ENCODE data around the gene TTC9B. TPM values are rescaled to one million over a fixed set of nuclear protein-coding genes. Genes with fewer than 3 reads are reported as not detected.
A peak's percentile ranks its signal among the peaks of the same experiment; 100 is the strongest.
"Not testable (repeated sequence)": the region's sequence is repeated elsewhere in the genome, so short reads cannot be mapped to it uniquely, and the experiment has no call there.

Gene TTC9B
- total RNA-seq, 1 donor from 2014 or later = not detected

DNA sequence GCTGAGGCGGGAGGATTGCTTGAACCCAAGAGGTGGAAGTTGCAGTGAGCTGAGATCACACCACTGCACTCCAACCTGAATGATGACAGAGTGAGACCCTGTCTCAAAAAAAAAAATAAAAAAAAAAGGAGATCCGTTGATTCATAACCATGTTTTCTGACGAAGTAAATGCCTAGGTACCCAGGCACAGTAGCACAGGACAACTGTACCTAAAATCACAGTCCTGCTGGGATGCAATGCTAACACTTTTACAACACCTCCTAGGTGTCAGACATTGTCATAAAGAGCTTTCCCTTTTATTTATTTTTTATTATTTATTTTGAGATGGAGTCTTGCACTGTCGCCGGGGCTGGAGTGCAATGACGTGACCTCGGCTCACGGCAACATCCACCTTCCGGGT lies 2.5 kb upstream of the TTC9B start:
- H3K4me3 Mint-ChIP-seq = no peak overlapping the region
- intact Hi-C loops (cut with micrococcal nuclease) = no loop called here
- H3K27me3 Mint-ChIP-seq = peaks cover 54% of the 10 kb centered on the region
- H3K9me3 Mint-ChIP-seq = peaks cover 4% of the 10 kb centered on the region
- peaks cover 13% of the 10 kb centered on the region for H3K4me1 Mint-ChIP-seq
- H3K36me3 Mint-ChIP-seq (ENCODE audit: low read depth) = no peaks in the 10 kb centered on the region
- no peak for DNase-seq
- H3K27ac Mint-ChIP-seq = no peak overlapping the region

DNA sequence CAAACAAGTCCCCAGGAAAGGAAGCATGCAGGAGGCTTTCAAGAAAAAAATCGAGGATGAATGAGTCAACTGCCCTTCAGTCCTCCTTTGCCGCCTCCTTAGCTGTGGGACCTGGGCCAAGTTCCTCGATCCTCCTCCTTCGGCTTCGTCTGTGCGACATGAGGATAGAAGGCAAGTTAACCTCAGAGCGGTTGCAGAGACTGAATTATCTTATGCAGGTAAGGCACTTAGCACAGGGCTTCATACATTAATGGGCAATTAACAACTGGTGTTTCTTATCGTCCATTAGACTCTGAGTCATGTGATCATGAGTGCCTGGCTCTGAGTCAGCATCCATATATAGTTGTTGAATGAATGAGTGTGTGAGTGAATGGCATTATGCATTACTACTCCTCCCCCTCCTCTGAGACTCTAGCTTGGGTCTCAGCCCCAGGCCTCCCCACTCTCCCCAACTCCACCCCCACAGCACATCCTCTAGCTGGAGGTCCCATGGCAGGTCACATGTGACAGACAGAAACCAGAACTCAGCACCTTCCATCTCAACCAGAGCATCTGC lies 1.6 kb upstream of the TTC9B start:
- intact Hi-C loops (cut with micrococcal nuclease) = no loop called here
- Mint-ChIP-seq H3K27me3 (peaks cover 46% of the 10 kb centered on the region), H3K27ac (no peak overlapping the region), H3K4me1 (peaks cover 10% of the 10 kb centered on the region), H3K9me3 (peaks cover 4% of the 10 kb centered on the region), H3K36me3 (ENCODE audit: low read depth) (no peaks in the 10 kb centered on the region), H3K4me3 (no peak overlapping the region)
- no peak for DNase-seq

DNA sequence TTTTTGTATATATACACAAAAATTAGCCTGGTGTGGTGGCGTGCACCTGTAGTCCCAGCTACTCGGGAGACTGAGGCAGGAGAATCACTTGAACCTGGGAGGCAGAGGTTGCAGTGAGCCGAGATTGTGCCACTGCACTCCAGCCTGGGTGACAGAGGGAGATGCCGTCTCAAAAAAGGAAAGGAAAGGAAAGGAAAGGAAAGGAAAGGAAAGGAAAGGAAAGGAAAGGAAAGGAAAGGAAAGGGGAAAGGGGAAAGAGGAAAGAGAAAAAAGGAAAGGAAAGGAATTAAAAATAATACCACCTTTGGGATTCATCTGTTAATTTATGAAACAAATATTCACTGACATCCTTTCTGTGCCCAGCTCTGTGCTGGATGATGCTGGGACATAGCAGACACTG lies 845 bp upstream of the TTC9B start:
- DNase-seq; H3K4me3 Mint-ChIP-seq; H3K4me1 Mint-ChIP-seq; H3K9me3 Mint-ChIP-seq; intact Hi-C loops (cut with micrococcal nuclease); H3K27ac Mint-ChIP-seq; H3K36me3 Mint-ChIP-seq (ENCODE audit: low read depth): not testable (repeated sequence)
- peaks cover 38% of the 10 kb centered on the region for H3K27me3 Mint-ChIP-seq

DNA sequence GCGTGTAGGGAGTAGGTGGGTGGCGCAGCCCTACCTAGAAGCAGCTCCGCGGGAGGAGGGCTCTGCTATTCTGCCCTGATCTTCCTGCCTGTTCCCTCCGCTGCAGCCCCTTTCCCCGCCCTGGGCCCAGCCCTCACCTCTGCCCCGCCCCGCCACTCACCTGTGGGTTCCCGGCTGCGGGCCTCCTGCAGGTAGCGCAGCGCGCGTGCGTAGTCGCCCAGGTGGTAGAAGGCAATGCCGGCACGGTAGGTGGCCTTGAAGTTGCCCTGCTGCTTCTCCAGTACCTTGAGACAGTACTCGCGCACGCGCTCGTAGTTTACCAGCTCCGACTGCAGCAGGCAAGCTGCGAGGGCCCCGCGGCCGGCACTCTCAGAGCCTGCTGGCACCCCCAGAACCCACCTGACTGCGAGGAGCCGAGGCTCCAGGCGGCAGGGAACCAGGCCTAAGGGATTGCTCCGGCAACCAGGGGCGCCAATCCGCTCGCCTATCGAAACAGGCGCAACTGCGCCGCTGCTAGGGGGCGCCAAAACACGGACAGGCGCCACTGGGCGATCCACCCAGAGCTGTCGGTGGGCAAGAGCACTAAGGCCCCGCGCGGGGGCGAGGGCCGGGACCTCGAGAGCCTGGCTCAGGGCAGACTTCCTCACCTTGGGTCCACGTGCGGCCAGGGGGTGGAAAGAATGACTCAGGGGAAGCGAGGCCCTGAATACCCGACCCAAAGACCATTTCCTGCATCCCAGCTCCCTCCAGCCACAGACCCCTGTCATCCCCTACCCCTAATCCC lies 965 bp downstream of the TTC9B start:
- H3K4me3 Mint-ChIP-seq = peak overlapping the region; percentile 26

DNA sequence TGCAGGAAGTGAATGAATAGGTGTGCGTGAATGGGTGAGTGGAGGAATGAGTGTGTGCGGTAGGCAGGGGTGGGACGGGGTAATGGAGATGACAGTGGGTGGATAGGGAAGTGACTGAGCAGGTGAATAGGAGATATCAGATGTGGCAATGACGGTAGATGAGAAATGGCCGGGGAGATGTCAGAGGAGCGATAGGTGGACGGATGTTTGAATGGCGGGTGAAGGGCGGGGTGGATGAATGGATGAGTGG lies 1.5 kb downstream of the TTC9B start:
- no peak overlapping the region for H3K27ac Mint-ChIP-seq
- peaks cover 31% of the 10 kb centered on the region for H3K27me3 Mint-ChIP-seq
- no peaks in the 10 kb centered on the region for H3K36me3 Mint-ChIP-seq (ENCODE audit: low read depth)
- H3K4me3 Mint-ChIP-seq = no peak overlapping the region
- H3K9me3 Mint-ChIP-seq = no peaks in the 10 kb centered on the region
- no peak for DNase-seq
- intact Hi-C loops (cut with micrococcal nuclease) = no loop called here
- peaks cover 4% of the 10 kb centered on the region for H3K4me1 Mint-ChIP-seq

More for the DNA sequence above, 965 bp downstream of the TTC9B start:
- peaks cover 4% of the 10 kb centered on the region for H3K9me3 Mint-ChIP-seq
- peak; percentile 73 for DNase-seq
- H3K27ac Mint-ChIP-seq = no peak overlapping the region
- intact Hi-C loops (cut with micrococcal nuclease) = no loop called here
- H3K36me3 Mint-ChIP-seq (ENCODE audit: low read depth) = no peaks in the 10 kb centered on the region
- peaks cover 8% of the 10 kb centered on the region for H3K4me1 Mint-ChIP-seq
- H3K27me3 Mint-ChIP-seq = peaks cover 35% of the 10 kb centered on the region

DNA sequence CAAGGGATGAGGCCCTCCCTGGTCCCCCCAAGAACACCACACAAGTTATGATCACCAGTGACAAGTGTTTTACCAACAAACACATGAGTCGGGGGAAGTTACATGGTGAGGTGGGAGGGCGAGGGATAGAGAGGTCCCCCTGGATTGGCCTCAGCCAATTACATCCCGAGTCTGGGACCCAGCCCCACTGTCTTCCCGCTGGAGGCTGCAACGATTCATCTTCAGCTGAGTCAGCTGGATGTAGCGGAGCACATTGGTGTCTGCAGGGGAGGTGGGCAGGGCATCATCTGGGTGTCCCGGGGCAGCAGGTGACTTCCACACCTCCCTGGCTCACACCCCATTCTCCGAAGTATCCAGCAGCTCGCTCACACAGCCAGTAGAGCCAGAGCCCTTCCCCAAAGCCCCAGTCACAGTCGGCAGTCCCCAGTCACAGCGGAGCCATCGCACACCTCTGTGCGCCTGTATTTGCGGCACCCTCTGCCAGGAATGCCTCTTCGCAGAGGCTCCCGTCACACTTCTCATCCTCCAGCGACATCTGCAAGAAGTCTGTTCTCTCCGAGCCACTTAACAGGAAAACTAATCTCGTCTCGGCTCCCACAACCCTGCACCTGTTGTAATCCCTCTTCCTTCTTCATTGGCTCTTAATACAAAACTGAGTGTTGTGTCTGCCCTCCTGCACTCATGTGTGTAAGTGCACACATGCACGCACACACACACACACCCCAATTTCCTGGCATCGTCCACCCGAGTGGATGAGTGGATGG lies 2.0 kb downstream of the TTC9B start:
- H3K4me1 Mint-ChIP-seq = peaks cover 4% of the 10 kb centered on the region
- H3K4me3 Mint-ChIP-seq = no peak overlapping the region
- intact Hi-C loops (cut with micrococcal nuclease) = no loop called here
- no peak overlapping the region for H3K27ac Mint-ChIP-seq
- no peaks in the 10 kb centered on the region for H3K36me3 Mint-ChIP-seq (ENCODE audit: low read depth)
- H3K27me3 Mint-ChIP-seq = peaks cover 31% of the 10 kb centered on the region
- no peaks in the 10 kb centered on the region for H3K9me3 Mint-ChIP-seq
- DNase-seq = no peak

DNA sequence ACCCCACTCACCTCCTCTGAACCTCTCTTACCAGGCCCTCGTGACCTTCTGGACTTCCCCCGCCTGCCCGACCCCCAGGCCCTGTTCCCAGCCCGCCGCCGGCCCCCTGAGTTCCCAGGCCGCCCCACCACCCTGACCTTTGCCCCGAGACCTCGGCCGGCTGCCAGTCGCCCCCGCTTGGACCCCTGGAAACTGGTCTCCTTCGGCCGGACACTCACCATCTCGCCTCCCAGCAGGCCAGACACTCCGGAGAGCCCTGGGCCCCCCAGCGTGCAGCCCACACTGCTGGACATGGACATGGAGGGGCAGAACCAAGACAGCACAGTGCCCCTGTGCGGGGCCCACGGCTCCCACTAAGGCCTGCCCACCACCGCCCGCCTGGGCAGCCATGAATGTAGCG lies 3.2 kb downstream of the TTC9B start:
- Mint-ChIP-seq H3K9me3 (no peaks in the 10 kb centered on the region), H3K36me3 (ENCODE audit: low read depth) (peaks cover 4% of the 10 kb centered on the region), H3K27ac (no peak overlapping the region), H3K4me1 (peaks cover 4% of the 10 kb centered on the region), H3K4me3 (no peak overlapping the region), H3K27me3 (peaks cover 28% of the 10 kb centered on the region)
- intact Hi-C loops (cut with micrococcal nuclease) = no loop called here
- no peak for DNase-seq

DNA sequence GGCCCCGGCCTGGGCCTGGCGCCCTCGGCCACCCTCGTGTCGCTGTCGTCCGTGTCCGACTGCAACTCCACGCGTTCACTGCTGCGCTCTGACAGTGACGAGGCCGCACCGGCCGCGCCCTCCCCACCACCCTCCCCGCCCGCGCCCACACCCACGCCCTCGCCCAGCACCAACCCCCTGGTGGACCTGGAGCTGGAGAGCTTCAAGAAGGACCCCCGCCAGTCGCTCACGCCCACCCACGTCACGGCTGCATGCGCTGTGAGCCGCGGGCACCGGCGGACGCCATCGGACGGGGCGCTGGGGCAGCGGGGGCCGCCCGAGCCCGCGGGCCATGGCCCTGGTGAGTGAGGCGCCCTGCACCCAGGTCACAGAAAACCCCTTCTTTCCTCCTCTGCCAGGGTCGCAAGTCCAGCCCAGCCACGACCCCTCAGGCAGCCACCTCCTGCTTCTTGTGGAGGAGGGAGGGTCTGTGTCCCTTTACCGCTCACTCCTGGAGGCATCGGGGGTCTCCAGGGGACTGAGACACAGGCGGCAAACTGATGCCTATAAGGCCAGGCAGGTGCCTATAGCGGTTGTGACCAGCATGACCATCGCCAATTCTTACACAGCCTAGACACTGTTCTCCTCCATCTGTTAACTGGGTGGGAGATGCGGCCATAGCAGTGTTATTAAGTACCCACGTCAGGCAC lies 4.2 kb downstream of the TTC9B start:
- no peak for DNase-seq
- peaks cover 4% of the 10 kb centered on the region for H3K4me1 Mint-ChIP-seq
- intact Hi-C loops (cut with micrococcal nuclease) = no loop called here
- no peak overlapping the region for H3K27ac Mint-ChIP-seq
- H3K36me3 Mint-ChIP-seq (ENCODE audit: low read depth) = peaks cover 9% of the 10 kb centered on the region
- H3K27me3 Mint-ChIP-seq = peaks cover 19% of the 10 kb centered on the region
- no peak overlapping the region for H3K4me3 Mint-ChIP-seq
- H3K9me3 Mint-ChIP-seq = no peaks in the 10 kb centered on the region

DNA sequence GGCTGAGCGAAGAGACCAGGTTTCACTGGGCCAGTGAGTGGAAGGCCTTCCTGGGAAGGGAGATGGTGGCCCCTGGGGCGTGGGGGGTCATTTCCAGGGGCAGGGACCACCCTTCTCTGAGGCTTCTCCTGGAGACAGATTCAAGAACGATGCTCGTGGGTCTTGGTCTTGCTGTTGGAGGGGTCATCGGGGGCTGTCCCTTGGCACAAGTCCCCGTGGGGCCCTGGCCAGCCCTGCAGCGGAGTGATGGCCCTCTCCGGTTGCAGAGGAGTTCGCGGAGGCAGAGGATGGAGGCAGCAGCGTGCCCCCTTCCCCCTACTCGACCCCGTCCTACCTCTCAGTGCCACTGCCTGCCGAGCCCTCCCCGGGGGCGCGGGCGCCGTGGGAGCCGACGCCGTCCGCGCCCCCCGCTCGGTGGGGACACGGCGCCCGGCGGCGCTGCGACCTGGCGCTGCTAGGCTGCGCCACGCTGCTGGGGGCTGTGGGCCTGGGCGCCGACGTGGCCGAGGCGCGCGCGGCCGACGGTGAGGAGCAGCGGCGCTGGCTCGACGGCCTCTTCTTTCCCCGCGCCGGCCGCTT lies 4.8 kb downstream of the TTC9B start:
- Mint-ChIP-seq H3K27me3 (peaks cover 13% of the 10 kb centered on the region), H3K4me1 (peaks cover 4% of the 10 kb centered on the region), H3K36me3 (ENCODE audit: low read depth) (peaks cover 10% of the 10 kb centered on the region), H3K4me3 (no peak overlapping the region), H3K9me3 (no peaks in the 10 kb centered on the region), H3K27ac (no peak overlapping the region)
- intact Hi-C loops (cut with micrococcal nuclease) = no loop called here
- no peak for DNase-seq

DNA sequence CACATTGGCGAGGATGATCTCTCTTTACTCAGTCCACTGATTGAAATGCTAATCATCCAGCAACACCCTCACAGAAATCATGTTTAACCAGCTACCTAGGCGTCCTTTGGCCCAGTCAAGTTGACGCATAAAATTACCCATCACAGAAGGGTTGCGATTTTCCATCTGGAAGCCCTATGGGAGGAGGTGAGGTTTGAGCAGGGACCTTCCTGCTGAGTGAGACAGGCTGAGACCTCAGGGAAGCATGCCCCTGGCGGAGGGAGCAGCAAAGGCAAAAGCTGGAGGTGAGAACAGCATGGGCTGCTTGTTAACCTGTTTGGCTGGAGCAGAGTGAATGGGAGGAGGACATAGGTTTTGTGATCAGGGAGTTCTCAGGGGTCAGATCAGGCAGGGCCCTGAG lies 7.3 kb downstream of the TTC9B start:
- Mint-ChIP-seq H3K4me1 (no peaks in the 10 kb centered on the region), H3K4me3 (no peak overlapping the region), H3K36me3 (ENCODE audit: low read depth) (peaks cover 10% of the 10 kb centered on the region), H3K27ac (no peak overlapping the region), H3K27me3 (no peaks in the 10 kb centered on the region), H3K9me3 (no peaks in the 10 kb centered on the region)
- DNase-seq = no peak
- intact Hi-C loops (cut with micrococcal nuclease) = no loop called here

DNA sequence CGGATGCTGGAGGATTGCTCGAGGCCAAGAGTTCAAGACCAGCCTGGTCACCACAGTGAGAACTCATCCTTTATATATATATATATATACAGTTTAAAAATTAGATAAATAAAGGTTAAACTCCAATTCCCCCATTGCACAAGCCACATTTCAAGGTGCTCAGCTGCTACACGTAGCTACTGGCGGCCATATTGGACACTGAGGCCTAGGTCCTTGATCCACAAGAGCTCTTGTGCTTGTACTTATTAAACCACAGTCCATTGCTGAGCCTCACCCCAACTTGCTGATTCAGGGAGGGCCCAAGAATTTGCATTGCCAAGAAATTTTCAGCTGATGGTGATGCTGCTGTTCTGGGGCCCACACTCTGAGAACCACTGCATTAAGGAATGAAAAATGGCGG lies 9.6 kb downstream of the TTC9B start:
- DNase-seq = no peak
- intact Hi-C loops (cut with micrococcal nuclease) = no loop called here
- Mint-ChIP-seq H3K36me3 (ENCODE audit: low read depth) (peaks cover 10% of the 10 kb centered on the region), H3K9me3 (no peaks in the 10 kb centered on the region), H3K4me3 (no peak overlapping the region), H3K27ac (no peak overlapping the region), H3K4me1 (no peaks in the 10 kb centered on the region), H3K27me3 (no peaks in the 10 kb centered on the region)

DNA sequence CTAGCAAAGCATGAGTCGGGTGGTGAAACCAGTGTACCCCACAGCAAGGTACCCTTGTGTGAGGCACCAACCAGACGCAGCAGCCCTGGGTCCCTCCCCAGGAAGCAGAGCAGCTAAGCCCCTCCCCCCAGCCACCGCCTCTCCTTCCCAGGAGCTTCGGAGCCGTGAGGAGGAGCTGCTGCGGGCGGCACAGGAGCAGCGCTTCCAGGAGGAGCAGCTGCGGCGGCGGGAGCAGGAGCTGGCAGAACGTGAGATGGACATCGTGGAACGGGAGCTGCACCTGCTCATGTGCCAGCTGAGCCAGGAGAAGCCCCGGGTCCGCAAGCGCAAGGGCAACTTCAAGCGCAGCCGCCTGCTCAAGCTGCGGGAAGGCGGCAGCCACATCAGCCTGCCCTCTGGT lies 12.4 kb downstream of the TTC9B start:
- H3K27me3 Mint-ChIP-seq = no peaks in the 10 kb centered on the region
- H3K36me3 Mint-ChIP-seq (ENCODE audit: low read depth) = peaks cover 7% of the 10 kb centered on the region
- no peaks in the 10 kb centered on the region for H3K9me3 Mint-ChIP-seq
- no peak overlapping the region for H3K4me3 Mint-ChIP-seq
- DNase-seq = no peak
- no peak overlapping the region for H3K27ac Mint-ChIP-seq
- intact Hi-C loops (cut with micrococcal nuclease) = no loop called here
- no peaks in the 10 kb centered on the region for H3K4me1 Mint-ChIP-seq

DNA sequence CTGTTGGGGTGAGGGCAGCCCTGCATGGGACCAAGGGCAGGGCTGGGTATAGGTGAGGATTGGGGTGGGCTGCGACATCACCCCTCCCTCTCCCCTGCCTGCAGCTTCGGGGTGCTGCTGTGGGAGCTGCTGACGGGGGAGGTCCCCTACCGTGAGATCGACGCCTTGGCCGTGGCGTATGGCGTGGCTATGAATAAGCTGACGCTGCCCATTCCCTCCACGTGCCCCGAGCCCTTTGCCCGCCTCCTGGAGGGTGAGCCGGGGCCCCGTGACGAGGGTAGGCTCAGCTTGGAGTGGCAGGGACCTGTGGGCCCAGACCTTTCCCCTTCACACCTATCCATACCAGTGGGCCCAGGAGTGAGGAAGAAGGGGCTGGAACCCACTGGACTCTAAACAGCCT lies 13.8 kb downstream of the TTC9B start:
- Mint-ChIP-seq H3K9me3 (no peaks in the 10 kb centered on the region), H3K4me1 (no peaks in the 10 kb centered on the region), H3K27ac (no peak overlapping the region), H3K36me3 (ENCODE audit: low read depth) (peaks cover 5% of the 10 kb centered on the region), H3K27me3 (no peaks in the 10 kb centered on the region), H3K4me3 (no peak overlapping the region)
- no peak for DNase-seq
- intact Hi-C loops (cut with micrococcal nuclease) = no loop called here
